Lung (tissue), 12 donors: ENCODE measurements around the gene SPRED1. TPM values are rescaled to one million over a fixed set of nuclear protein-coding genes. Genes with fewer than 3 reads are reported as not detected.

Experiments used
- ATAC-seq: fragments of 200-7000 bp; cut with Tn5 transposase; one replicate; pipeline ENCODE4 v1.9.1; 2020; ENCODE audit warnings: moderate number of reproducible peaks; ENCODE audit not compliant: insufficient read depth, low FRiP score
- DNase-seq, 3 donors: peaks; one replicate each; pipeline ENCODE4 v3.0.0-alpha.2; 2013 to 2017
- H3K27ac ChIP-seq, 2 donors: one replicate each; pipeline ENCODE4 v1.5.1; 2013; ENCODE audit warnings: mild to moderate bottlenecking in 2 of 2, moderate library complexity in 2 of 2, control low read depth in 1 of 2, inconsistent platforms in 1 of 2, low read depth in 1 of 2, low read length in 1 of 2
- H3K27me3 ChIP-seq, 3 donors: one replicate each; pipeline ENCODE4 v1.5.1; 2013; ENCODE audit warnings: low read length in 2 of 3; ENCODE audit not compliant: control insufficient read depth in 3 of 3, insufficient read depth in 3 of 3
- H3K36me3 ChIP-seq, 4 donors: one replicate each; pipeline ENCODE4 v1.5.1; 2013; ENCODE audit warnings: low read length in 4 of 4, mild to moderate bottlenecking in 1 of 4, moderate library complexity in 1 of 4; ENCODE audit not compliant: control insufficient read depth in 4 of 4, insufficient read depth in 4 of 4
- H3K4me1 ChIP-seq, 5 donors: one replicate each; pipeline ENCODE4 v1.5.1; 2013; ENCODE audit warnings: low read length in 5 of 5, mild to moderate bottlenecking in 2 of 5, moderate library complexity in 1 of 5; ENCODE audit not compliant: control insufficient read depth in 5 of 5, insufficient read depth in 5 of 5
- H3K4me3 ChIP-seq: one replicate; pipeline ENCODE4 v1.5.1; 2013; ENCODE audit warnings: mild to moderate bottlenecking, control low read depth, moderate library complexity
- H3K9ac ChIP-seq, 2 donors: one replicate each; pipeline ENCODE4 v1.5.1; 2013; ENCODE audit warnings: low read length in 2 of 2, control low read depth in 1 of 2; ENCODE audit not compliant: insufficient read depth in 1 of 2
- H3K9me3 ChIP-seq, 4 donors: one replicate each; pipeline ENCODE4 v1.5.1; 2013; ENCODE audit warnings: low read length in 3 of 4, mild to moderate bottlenecking in 1 of 4, moderate library complexity in 1 of 4; ENCODE audit not compliant: control insufficient read depth in 4 of 4, insufficient read depth in 3 of 4
- CTCF ChIP-seq: IDR thresholded peaks from 2 replicates; pipeline ENCODE4 v1.5.1; 2012; ENCODE audit warnings: mild to moderate bottlenecking; ENCODE audit errors: control extremely low read depth, extremely low read depth
- WGBS, 2 donors: extraction: QIAGEN DNeasy Blood & Tissue Kit; methylation state at CpG; one replicate each; pipeline ENCODE4 v1.1.7; 2013; 5-methylcytosine and 5-hydroxymethylcytosine counted together
- polyA plus RNA-seq, 2 donors: library from polyadenylated mRNA; stranded (reverse); fragments of 200-250 nt; gene quantifications; one replicate each; pipeline ENCODE4 v1.2.1, GENCODE V29; 2013
- total RNA-seq, 2 donors: library from RNA; depleted of rRNA in 1 of 2; stranded (reverse); fragments of >200 nt in 1 of 2; gene quantifications; one replicate each; pipeline ENCODE4 v1.2.1, GENCODE V29; 2014 to 2021
- donor health status: control.
- donor health status: control.
- donor health status: Bipolar disorder and iron deficiency.
- donor health status: healthy.
- donor health status: DM: yes; HTN: yes; CAD: no.

The SPRED1 gene
- total and polyA plus RNA-seq, 4 donors = 7.9 to 61.1 (median 31.0) TPM

DNA sequence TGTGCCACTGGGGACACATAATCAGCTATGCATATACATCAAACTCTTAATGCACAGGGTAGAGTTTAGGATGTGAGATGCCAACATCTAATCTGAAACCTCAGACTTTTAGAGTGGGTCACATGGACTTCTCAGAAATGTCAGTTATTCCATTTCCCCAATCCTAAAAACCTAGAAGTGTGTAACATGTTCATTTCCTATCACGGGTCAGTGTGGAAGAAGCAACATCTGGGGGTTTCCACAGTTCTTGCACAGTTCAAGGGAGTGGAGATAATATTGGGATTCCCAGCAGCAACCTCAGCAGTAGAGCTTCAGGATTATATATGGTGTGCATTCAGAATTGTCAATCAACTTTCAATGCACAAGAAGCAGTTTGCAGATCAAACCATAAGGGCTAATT, 44.4 kb upstream of the SPRED1 start:
- 59 to 75% methylated on average over 1 of the region's 1 CpG for WGBS, 2 donors
- H3K9ac ChIP-seq = no peak overlapping the region

GRCh38 chr15:38208779-38209178, 43.9 kb upstream of the SPRED1 start:
- DNase-seq = no peak
- ATAC-seq = no peak

More for the DNA sequence above, 44.4 kb upstream of the SPRED1 start:
- TF ChIP-seq CTCF = no peak
- Histone ChIP-seq H3K27me3 (no peaks in the 10 kb centered on the region), H3K4me1 (peaks cover 0 to 6% (median 0%) of the 10 kb centered on the region in 5 donors), H3K27ac (no peak overlapping the region), H3K4me3 (no peak overlapping the region), H3K36me3 (no peaks in the 10 kb centered on the region), H3K9me3 (peaks cover 0 to 2% (median 0%) of the 10 kb centered on the region in 4 donors)
- DNase-seq (no peak), ATAC-seq (no peak)

GRCh38 chr15:38211249-38211648, 41.4 kb upstream of the SPRED1 start:
- Histone ChIP-seq H3K27me3 (no peaks in the 10 kb centered on the region), H3K4me1 (peaks cover 0 to 6% (median 0%) of the 10 kb centered on the region in 5 donors), H3K9ac (no peak overlapping the region), H3K36me3 (no peaks in the 10 kb centered on the region), H3K9me3 (no peaks in the 10 kb centered on the region), H3K4me3 (no peak overlapping the region), H3K27ac (no peak overlapping the region)
- no peak for TF ChIP-seq CTCF
- ATAC-seq = no peak
- DNase-seq = no peak

More at GRCh38 chr15:38208779-38209178, 43.9 kb upstream of the SPRED1 start:
- no peaks in the 10 kb centered on the region for H3K36me3 ChIP-seq
- WGBS, 2 donors = 73 to 96% methylated on average over 2 of the region's 2 CpGs
- TF ChIP-seq CTCF = no peak
- H3K4me1 ChIP-seq = peaks cover 0 to 6% (median 0%) of the 10 kb centered on the region in 5 donors
- no peak overlapping the region for H3K4me3 ChIP-seq
- H3K27ac ChIP-seq = no peak overlapping the region
- no peak overlapping the region for H3K9ac ChIP-seq
- no peaks in the 10 kb centered on the region for H3K9me3 ChIP-seq
- no peaks in the 10 kb centered on the region for H3K27me3 ChIP-seq

GRCh38 chr15:38211811-38212210, 40.8 kb upstream of the SPRED1 start:
- 86 to 91% methylated on average over 4 of the region's 4 CpGs for WGBS, 2 donors

More at GRCh38 chr15:38211811-38212210, 40.8 kb upstream of the SPRED1 start:
- Histone ChIP-seq H3K9me3 (no peaks in the 10 kb centered on the region), H3K27me3 (no peaks in the 10 kb centered on the region), H3K4me3 (no peak overlapping the region), H3K27ac (no peak overlapping the region), H3K4me1 (peaks cover 0 to 6% (median 2%) of the 10 kb centered on the region in 5 donors), H3K36me3 (no peaks in the 10 kb centered on the region), H3K9ac (no peak overlapping the region)
- DNase-seq (no peak), ATAC-seq (no peak)
- TF ChIP-seq CTCF = no peak
